ENCODE measurements around the gene OR4M1.
"Not testable (repeated sequence)": the region's sequence is repeated elsewhere in the genome, so short reads cannot be mapped to it uniquely, and the experiment has no call there.

Gene OR4M1

GRCh38 chr14:19773204-19773603, at the start of gene OR4M1:
TSS of gene OR4M1 (plus strand) at chr14:19773504. CDS start at chr14:19780323, 6,819 bp downstream.
- not testable (repeated sequence) for DNase-seq

GRCh38 chr14:19729359-19729758, 43.9 kb upstream of the OR4M1 start:
- DNase-seq: no peak

- no peak for DNase-seq
These were observed 43.5 kb upstream of the OR4M1 start for GRCh38 chr14:19729763-19730162.

GRCh38 chr14:19733893-19734292, 39.4 kb upstream of the OR4M1 start:
- DNase-seq: not testable (repeated sequence)

GRCh38 chr14:19743256-19743655, 30.0 kb upstream of the OR4M1 start, which contains the start of gene OR4Q3:
TSS of gene OR4Q3 (plus strand) at chr14:19743571.
- DNase-seq: no peak

- DNase-seq: not testable (repeated sequence)
These were observed 21.0 kb upstream of the OR4M1 start for GRCh38 chr14:19752316-19752715.

- no peak for DNase-seq
These were observed 19.1 kb upstream of the OR4M1 start for GRCh38 chr14:19754172-19754571.

- DNase-seq: not testable (repeated sequence)
These were observed 1.8 kb upstream of the OR4M1 start for GRCh38 chr14:19771491-19771890.

- no peak for DNase-seq
These were observed 1.3 kb upstream of the OR4M1 start for GRCh38 chr14:19771895-19772430.

GRCh38 chr14:19772454-19772853, 850 bp upstream of the OR4M1 start:
- DNase-seq: not testable (repeated sequence)

- DNase-seq: no peak
These were observed 2.3 kb downstream of the OR4M1 start for GRCh38 chr14:19775587-19775986.

GRCh38 chr14:19785848-19786247, 12.5 kb downstream of the OR4M1 start:
- DNase-seq: not testable (repeated sequence)

- not testable (repeated sequence) for DNase-seq
These were observed 14.0 kb downstream of the OR4M1 start for GRCh38 chr14:19787318-19787717.

GRCh38 chr14:19788150-19788549, 14.8 kb downstream of the OR4M1 start:
- DNase-seq: not testable (repeated sequence)

GRCh38 chr14:19796520-19797108, 23.3 kb downstream of the OR4M1 start:
- not testable (repeated sequence) for DNase-seq

GRCh38 chr14:19799880-19800279, 26.6 kb downstream of the OR4M1 start:
- DNase-seq: no peak

GRCh38 chr14:19800282-19801117, 27.2 kb downstream of the OR4M1 start:
- DNase-seq: no peak

GRCh38 chr14:19801118-19801464, 27.8 kb downstream of the OR4M1 start:
- no peak for DNase-seq

- not testable (repeated sequence) for DNase-seq
These were observed 30.2 kb downstream of the OR4M1 start, which contains the start of gene OR4N2 for GRCh38 chr14:19803470-19803869. TSS of gene OR4N2 (plus strand) at chr14:19803770. CDS start at chr14:19827449, 23,679 bp downstream.

- not testable (repeated sequence) for DNase-seq
These were observed 40.0 kb downstream of the OR4M1 start for GRCh38 chr14:19813171-19813920.

GRCh38 chr14:19819879-19820278, 46.6 kb downstream of the OR4M1 start:
- not testable (repeated sequence) for DNase-seq

- not testable (repeated sequence) for DNase-seq
These were observed 47.7 kb downstream of the OR4M1 start for GRCh38 chr14:19821016-19821415.

GRCh38 chr14:19823178-19823577, 49.9 kb downstream of the OR4M1 start:
- no peak for DNase-seq
